ENCODE measurements around the gene PDE2A. TPM values are rescaled to one million over a fixed set of nuclear protein-coding genes. Genes with fewer than 3 reads are reported as not detected.
A peak's percentile ranks its signal among the peaks of the same experiment; 100 is the strongest.

Gene PDE2A
- total RNA-seq, 4 donors from 2014 or later: 13.8 to 185 (median 94.2) TPM

DNA sequence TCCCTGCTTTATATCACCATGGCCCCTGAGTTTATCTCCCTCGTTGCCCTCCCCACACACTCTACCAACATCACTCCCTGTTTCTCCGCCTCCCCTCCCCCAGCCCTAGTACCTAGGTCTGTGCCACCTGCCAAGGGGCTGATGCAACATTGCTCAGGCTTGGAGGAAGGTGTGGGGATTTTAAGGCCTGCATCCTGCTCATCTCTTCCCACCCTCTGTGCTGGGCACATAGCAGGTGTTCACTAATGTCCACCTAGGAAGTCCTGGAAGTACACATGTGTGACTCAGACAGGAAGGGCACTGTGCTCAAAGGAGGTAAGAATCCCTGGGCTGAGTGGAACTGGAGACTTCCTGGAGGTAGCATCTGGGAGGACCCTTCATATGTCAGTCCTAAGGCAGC lies 37.0 kb downstream of the PDE2A start:
- H3K36me3 ChIP-seq: no peaks in the 10 kb centered on the region
- TF ChIP-seq, protein P1, sequence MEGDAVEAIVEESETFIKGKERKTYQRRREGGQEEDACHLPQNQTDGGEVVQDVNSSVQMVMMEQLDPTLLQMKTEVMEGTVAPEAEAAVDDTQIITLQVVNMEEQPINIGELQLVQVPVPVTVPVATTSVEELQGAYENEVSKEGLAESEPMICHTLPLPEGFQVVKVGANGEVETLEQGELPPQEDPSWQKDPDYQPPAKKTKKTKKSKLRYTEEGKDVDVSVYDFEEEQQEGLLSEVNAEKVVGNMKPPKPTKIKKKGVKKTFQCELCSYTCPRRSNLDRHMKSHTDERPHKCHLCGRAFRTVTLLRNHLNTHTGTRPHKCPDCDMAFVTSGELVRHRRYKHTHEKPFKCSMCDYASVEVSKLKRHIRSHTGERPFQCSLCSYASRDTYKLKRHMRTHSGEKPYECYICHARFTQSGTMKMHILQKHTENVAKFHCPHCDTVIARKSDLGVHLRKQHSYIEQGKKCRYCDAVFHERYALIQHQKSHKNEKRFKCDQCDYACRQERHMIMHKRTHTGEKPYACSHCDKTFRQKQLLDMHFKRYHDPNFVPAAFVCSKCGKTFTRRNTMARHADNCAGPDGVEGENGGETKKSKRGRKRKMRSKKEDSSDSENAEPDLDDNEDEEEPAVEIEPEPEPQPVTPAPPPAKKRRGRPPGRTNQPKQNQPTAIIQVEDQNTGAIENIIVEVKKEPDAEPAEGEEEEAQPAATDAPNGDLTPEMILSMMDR (IDR thresholded peaks at IDR 0.05): no peak
- no peak for TF ChIP-seq POLR2A (IDR thresholded peaks at IDR 0.05)
- no peaks in the 10 kb centered on the region for H3K9me3 ChIP-seq
- DNase-seq: no peak
- H3K27ac ChIP-seq: peak overlapping the region in 1 of 2 donors; percentile 49
- no peak overlapping the region for H3K4me3 ChIP-seq
- intact Hi-C loops (cut with DNase I; ENCODE audit: low total_unique reads): no loop called here
- no peaks in the 10 kb centered on the region for H3K4me1 ChIP-seq
- no peaks in the 10 kb centered on the region for H3K27me3 ChIP-seq

DNA sequence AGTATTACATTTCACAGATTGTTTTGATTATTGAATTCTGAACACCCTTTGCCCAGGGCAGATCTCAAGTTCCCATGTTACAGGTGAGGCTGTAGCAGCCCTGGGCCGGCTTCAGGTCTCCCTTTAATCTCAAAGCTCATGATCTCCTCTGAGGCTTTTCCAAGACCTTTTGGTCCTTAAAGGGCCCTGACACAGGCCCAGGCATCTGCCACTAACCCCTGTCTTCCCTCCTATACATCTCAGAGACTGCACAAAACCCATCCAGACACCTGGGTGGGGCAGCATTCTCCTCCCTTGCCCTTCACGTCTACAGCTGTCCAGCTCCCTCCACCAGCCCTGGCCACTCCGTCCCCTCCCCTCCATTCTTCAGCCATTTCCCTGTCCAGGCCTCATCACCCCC lies 37.8 kb downstream of the PDE2A start:
- intact Hi-C loops (cut with DNase I; ENCODE audit: low total_unique reads): no loop called here

DNA sequence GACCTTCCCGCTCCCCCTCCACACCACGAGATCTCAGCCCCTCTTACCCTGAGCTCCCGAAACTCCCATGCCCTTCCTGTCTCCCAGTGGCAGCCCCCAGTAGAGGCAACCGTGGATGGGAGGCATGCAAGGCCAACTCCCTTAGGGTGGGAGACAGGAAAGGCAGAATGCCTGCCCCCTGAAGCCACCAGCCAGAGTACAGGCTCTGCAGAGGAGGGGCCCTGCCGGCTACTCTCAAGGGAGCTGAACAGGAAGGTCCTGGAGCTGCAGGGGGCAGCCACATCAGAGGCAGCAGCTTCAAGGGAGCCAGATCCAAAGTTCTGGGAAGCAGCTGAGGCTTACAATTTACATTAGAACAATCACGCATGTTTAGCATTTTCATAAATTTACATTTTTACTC lies 38.3 kb downstream of the PDE2A start:
- DNase-seq: no peak
- Histone ChIP-seq H3K9me3 (no peaks in the 10 kb centered on the region), H3K27me3 (no peaks in the 10 kb centered on the region), H3K36me3 (no peaks in the 10 kb centered on the region), H3K4me3 (no peak overlapping the region), H3K27ac (peak overlapping the region in 1 of 2 donors; percentile 33), H3K4me1 (no peaks in the 10 kb centered on the region)
- intact Hi-C loops (cut with DNase I; ENCODE audit: low total_unique reads): no loop called here
- TF ChIP-seq, protein P1 (IDR thresholded peaks at IDR 0.05): no peak
- TF ChIP-seq POLR2A (IDR thresholded peaks at IDR 0.05): no peak

More for the DNA sequence above, 37.8 kb downstream of the PDE2A start:
- TF ChIP-seq, protein P1 (IDR thresholded peaks at IDR 0.05): no peak
- no peak for TF ChIP-seq POLR2A (IDR thresholded peaks at IDR 0.05)
- no peaks in the 10 kb centered on the region for H3K27me3 ChIP-seq
- no peaks in the 10 kb centered on the region for H3K36me3 ChIP-seq
- no peaks in the 10 kb centered on the region for H3K4me1 ChIP-seq
- no peak overlapping the region for H3K4me3 ChIP-seq
- peak overlapping the region in 1 of 2 donors; percentile 20 for H3K27ac ChIP-seq
- H3K9me3 ChIP-seq: no peaks in the 10 kb centered on the region
- DNase-seq: no peak

- H3K36me3 ChIP-seq: no peaks in the 10 kb centered on the region
- no peak for DNase-seq
- no peak for TF ChIP-seq POLR2A (IDR thresholded peaks at IDR 0.05)
- TF ChIP-seq, protein P1 (IDR thresholded peaks at IDR 0.05): no peak
- intact Hi-C loops (cut with DNase I; ENCODE audit: low total_unique reads): no loop called here
- H3K27ac ChIP-seq: peak overlapping the region in 1 of 2 donors; percentile 33
- H3K4me3 ChIP-seq: no peak overlapping the region
- H3K4me1 ChIP-seq: no peaks in the 10 kb centered on the region
- no peaks in the 10 kb centered on the region for H3K27me3 ChIP-seq
- H3K9me3 ChIP-seq: no peaks in the 10 kb centered on the region
These were observed 38.8 kb downstream of the PDE2A start for GRCh38 chr11:72635309-72635915.

- Histone ChIP-seq H3K27me3 (no peaks in the 10 kb centered on the region), H3K27ac (peak overlapping the region; percentile 33 to 49), H3K4me1 (no peaks in the 10 kb centered on the region), H3K36me3 (no peaks in the 10 kb centered on the region), H3K4me3 (no peak overlapping the region), H3K9me3 (no peaks in the 10 kb centered on the region)
- intact Hi-C loops (cut with DNase I; ENCODE audit: low total_unique reads): no loop called here
- DNase-seq: peak in 1 of 2 donors; percentile 36
- TF ChIP-seq, protein P1 (IDR thresholded peaks at IDR 0.05): no peak
- no peak for TF ChIP-seq POLR2A (IDR thresholded peaks at IDR 0.05)
These were observed 39.6 kb downstream of the PDE2A start for GRCh38 chr11:72634472-72635095.

Measured in uterus (tissue), 4 donors.